Measurements from ENCODE around the gene PER1.

The PER1 gene

DNA sequence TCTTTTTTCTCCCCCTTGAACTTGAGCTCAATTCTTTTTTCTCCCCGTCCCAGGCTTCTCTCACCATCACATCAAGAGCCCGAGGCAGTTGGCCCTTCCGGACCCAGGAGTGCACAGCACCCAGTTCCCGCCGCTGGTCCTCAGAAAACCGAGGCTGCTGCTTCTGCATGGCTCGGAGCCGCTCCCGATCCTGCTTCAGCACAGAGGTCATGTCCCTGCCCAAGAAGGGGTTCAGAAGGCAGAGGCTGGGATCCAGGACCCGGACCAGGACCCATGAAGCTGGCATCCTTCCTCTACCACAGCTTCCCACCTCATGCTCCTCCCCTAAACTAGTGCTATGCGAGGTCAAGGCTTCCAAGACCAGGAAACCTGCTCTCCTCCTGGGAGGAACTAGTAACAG, 10.5 kb downstream of the PER1 start:
- no peak for DNase-seq (ENCODE audit: low read depth, low spot score)

DNA sequence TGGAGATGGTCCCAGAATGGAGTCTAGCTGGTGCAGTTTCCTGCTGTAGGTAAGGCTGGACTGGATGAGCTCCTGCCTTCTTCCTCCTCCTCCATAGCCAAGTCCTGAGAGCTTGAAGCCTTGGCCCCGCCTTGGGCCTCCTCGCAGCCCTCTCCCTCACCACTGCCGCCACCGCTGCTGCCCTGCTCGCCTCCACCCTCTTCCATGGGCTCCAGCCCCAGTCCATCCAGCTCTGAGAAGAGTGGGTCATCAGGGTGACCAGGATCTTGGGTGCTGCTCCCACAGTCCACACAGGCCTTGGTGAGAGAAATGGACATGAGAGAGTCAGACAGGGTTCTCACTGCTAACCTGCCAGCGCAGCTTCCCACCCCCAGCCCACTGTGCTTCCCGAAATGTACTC, 11.2 kb downstream of the PER1 start:
- DNase-seq (ENCODE audit: low read depth, low spot score): no peak

- DNase-seq (ENCODE audit: low read depth, low spot score): no peak
Measured at GRCh38 chr17:8140065-8141029, 11.9 kb downstream of the PER1 start.

GRCh38 chr17:8138672-8139371, 13.4 kb downstream of the PER1 start:
- no peak for DNase-seq (ENCODE audit: low read depth, low spot score)

DNA sequence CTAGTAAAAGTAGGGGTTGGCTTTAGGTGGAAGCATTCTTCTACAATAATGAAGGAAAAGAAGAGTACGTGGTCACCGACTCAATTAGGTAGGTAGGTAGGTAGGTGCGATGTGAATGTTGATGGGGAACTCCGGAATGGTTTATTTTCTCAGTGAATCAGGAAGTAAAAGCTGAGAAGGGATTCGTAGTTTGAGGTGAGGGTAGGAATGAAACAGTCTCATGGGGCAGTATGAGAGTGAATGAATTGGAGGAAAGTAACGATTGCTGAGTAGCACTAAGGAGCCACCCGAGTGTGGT, 13.9 kb downstream of the PER1 start:
- DNase-seq (ENCODE audit: low read depth, low spot score): no peak

- DNase-seq (ENCODE audit: low read depth, low spot score): no peak
Measured at GRCh38 chr17:8137645-8138373, 14.4 kb downstream of the PER1 start.

DNA sequence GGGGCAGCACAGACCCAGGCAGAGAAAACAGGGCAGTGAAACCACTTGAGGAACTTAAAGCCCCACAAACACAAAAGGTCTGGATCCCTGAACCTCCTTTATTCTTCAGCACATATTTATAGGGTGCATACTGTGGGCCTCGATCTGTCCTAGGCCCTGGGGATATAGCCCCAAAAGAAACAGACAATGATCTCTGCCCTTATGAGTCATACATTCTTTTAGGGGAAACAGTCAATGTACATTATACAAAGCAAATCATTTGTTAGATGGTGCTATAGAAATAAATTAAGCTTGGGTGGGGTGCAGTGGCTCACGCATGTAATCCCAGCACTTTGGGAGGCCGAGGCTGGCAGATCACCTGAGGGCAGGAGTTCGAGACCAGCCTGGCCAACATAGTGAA, 18.3 kb downstream of the PER1 start:
- DNase-seq (ENCODE audit: low read depth, low spot score): no peak

GRCh38 chr17:8133399-8133798, 18.8 kb downstream of the PER1 start:
- DNase-seq (ENCODE audit: low read depth, low spot score): no peak

DNA sequence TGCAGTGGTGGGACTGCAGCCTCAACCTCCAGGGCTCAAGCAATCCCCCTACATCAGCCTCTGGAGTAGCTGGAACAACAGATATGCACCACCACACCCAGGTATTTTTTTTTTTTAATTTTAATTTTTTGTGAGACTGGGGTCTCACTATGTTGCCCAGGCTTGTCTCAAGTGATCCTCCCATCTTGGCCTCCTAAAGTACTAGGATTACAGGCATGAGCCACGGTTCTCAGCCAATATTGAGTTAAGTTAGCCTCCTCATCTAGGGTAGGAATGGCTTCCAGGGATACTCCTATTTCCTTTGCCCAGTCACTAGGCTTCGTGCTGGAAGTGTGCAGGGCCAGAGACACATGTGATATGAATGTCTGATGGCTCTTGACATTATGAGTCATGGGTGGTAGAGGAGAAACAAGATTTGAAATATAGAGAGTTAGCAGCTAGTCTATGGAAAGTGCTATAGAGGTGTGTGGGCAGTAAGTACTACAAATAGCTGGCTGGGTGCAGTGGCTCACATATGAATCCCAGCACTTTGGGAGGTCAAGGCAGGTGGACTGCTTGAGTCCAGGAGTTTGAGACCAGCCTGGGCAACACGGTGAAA, 20.3 kb downstream of the PER1 start:
- DNase-seq (ENCODE audit: low read depth, low spot score): no peak

DNA sequence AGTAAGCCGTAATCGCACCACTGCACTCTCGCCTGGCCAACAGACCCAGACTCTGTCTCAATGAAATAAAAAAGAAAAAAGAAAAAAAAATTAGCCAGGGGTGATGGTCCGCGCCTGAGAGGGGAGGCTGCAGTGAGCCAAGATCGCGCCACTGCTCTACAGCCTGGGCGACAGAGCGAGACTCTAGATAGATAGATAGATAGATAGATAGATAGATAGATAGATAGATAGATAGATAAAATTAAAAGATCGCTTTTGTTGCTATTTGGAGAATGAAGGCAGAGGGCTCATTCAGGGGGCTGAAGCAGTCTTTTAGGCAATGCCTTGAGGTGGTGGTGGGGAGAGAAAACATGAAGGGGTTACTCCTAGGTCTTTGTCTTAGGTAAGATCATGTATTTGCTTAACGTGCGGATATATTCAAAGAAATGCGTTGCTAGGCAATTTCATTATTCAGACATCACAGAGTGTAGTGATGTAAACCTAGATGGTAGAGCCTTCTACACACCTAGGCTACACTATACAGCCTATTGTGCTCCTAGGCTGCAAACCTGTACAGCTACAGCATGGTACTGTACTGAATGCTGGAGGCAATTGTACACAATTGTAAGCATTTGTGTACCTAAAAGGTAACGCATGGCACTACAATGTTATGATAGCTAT, 23.9 kb downstream of the PER1 start:
- no peak for DNase-seq (ENCODE audit: low read depth, low spot score)

DNA sequence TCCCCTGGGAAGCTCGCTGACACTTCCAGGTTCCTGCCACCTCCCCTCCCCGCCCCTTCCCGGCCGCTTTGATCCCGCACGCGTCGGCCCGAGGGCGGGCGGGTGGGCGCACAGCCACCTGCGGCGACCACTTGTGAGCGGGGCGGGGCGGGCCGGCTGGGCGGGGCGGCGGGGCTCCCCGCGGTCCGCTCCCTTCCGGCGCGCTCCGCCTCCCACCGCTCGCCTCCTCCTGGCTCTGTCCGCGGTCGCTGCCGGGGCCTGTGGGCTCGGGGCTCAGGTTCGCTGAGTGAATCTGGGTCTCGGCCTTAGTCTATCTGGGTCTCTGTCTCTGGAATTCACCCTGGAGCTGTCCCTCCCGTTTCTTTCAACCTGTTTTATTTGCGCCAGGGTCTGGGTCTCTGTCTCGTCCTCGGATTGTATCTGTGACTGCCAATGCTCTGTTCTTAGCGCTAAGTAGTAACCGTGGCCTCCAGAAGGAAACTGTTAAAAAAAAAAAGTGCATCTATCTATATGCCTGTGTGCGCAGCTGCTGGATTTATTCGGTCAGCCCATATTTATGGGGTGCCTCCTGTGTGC, 25.6 kb downstream of the PER1 start:
- no peak for DNase-seq (ENCODE audit: low read depth, low spot score)

GRCh38 chr17:8125947-8126490, 26.2 kb downstream of the PER1 start:
- no peak for DNase-seq (ENCODE audit: low read depth, low spot score)

DNA sequence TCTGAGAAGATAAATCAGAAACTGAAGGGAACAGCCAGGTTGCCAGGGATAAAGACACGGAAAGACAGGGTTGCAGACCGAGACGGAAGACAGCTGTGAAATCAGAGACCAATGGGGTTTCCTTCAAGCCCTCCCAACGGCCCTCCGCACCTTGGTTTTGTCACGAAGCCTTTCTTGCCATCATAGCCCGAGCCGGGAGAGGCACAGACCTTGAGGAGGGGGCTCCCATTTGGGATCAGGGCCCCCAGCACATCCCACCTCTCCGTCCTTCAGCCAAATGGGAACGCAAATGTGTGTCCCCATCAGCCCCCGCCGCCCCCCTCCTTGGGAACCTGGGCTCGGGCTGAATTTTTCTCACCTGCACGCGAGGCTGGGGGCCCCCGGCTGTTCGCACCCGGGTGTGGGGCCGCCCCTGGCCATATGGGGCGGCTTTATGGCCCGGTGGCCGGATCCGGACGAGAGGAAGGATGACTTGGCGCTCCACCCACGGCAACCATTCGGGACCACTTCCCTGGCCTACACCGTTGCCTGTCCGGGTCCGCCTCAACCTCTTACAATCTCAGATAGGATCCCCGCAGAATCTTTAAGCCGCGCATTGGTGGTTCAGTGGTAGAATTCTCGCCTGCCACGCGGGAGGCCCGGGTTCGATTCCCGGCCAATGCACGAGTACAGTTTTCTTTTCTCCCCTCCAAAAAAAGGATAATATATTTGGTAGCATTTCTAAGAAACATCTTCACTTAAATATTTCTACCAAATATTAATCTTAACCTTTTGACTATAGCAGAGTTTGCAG, 26.9 kb downstream of the PER1 start:
- no peak for DNase-seq (ENCODE audit: low read depth, low spot score)

DNA sequence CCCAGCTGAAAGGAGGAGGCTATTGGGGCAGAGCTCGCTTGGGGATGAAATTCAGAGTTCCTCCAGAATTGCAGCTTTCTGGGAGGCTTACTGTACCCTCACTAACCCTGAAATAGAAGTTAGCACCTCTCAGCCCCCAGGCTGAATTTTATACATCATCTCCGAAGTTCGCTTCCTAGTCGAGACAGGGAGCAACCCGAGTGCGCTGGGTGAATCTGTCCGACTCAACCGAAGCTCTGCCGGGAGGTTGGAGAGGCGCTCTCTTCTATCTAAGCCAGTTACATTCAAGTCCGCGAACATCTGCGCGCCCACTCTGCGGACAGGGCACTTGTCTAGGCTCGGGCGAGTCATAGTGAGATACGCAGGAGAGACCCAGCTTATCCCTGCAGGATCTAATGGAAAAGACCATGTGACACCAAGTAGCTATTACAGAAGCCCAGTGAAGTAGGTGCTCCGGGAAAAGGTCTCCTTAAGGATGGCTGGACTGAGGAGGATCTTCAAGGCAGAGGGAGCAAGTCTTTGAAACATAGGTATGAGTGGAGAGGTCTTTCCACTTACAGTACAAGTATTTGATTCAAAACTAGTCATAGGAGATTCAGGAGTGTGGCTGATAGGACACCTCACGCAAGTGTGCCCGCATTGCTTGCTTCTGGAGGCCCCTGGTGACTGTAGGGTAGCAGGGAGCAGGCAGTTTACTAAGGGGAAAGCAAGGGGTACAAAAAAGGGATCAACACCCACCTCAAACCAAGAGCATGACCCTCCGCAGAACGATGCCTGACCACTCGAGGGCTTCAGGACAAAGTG, 27.7 kb downstream of the PER1 start:
- no peak for DNase-seq (ENCODE audit: low read depth, low spot score)

DNA sequence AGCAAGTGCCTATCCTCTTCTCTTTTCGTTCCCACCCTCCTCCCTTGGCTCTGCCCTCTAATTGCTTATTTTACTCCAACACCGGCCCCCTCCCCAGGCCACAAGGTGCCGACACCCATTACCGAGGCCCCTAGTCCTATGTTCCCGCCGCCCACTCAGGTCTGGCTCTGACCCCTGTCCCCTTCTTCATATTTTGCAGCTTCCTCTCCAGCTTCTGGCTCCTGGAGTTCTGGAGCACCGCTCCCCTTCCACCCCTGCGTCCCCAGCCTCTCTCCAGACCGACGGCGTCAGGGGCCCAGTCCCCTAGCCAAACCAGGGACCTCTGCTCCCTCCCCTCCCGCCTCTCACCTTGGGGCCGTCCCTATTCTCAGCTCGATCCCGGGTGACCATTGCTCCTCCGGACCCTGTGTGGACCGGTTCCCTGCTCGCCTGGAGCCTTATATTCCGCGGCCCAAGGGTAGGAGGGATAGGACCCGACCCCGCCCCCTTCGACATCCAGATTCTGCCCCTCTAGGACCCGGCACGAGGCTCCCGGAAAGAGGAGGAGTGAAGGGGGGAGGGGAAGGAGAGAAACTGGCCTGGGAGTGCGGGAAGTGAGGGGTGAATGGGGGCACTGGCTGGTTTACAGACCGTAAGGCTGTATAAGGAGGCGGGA, 28.4 kb downstream of the PER1 start, which contains the start of gene HES7:
HES7 (minus strand) TSS at position 412 of the 655 bp plus-strand sequence; CDS start at position 390, 22 bp downstream.
- DNase-seq (ENCODE audit: low read depth, low spot score): no peak

DNA sequence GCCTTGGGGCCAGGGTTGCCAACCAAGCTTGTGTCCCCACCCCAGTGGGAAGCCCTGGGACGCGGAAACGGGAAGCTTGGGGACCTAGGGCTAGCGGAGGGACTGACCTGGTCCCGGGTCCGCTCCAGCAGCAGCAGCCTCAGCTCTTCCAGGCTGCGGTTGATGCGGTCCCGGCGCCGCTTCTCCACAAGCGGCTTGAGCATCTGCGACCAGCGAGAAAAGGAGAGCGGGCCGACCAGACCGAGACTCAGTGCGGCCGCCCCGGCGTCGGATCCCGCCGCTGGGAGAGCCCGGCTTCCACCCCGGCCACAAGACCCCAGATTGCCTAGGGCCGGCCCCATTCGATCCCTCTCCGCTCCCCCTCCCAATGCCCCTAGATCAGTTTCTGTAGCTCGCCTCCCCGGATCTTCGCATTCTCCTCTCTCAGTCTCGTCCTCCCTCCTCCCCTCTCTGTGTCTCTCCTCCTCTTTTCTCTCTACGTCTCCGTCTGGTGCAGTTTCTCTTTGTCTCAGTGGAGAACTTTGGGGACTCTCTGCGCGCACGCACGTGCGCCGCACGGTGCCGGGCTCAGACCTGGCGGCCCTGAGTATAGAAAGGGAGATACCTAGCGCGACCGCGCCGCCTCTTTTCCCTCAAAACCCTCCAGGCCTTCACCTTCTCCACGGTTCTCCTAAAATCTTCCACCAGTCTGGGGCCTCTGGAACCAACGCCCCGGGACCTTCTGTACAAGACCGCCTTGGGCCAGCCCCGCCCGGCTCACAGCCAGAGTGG, 29.1 kb downstream of the PER1 start:
- DNase-seq (ENCODE audit: low read depth, low spot score): no peak

DNA sequence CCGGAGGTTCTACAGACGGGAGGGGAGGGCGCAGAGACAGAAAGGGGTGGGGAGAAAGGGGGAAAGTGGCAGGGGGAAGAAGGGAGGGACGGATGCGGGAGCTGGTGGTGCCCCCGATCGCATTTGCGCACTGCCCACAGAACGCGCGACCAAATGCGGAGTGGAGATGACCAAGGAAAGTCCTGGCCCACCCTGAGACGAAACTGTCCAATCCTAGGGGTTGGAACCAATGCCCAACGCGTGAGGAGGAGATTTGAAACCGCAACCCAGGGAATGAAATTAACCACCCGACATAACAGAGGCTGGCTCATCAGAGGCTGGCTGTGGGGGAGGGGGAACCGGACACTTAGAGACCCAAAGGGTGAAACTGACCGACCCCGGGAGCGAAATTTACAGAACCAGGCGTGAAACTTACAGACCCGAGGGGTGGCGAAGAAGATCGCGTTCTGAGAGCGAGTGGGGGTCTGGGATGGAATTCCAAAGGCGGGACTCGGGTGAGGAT, 29.7 kb downstream of the PER1 start:
- no peak for DNase-seq (ENCODE audit: low read depth, low spot score)
